Transverse colon (tissue), 4 donors: Measurements from ENCODE around the gene DOP1B. TPM values are rescaled to one million over a fixed set of nuclear protein-coding genes. Genes with fewer than 3 reads are reported as not detected.
A peak's percentile ranks its signal among the peaks of the same experiment; 100 is the strongest.

Source experiments
- DNase-seq: peaks from one replicate; pipeline ENCODE4 v3.0.0-alpha.2; 2019
- H3K27ac ChIP-seq, 4 donors: fragments of 200-600 bp; sonication (generic); 2 replicates each; pipeline ENCODE4 v1.5.1; 2016 to 2018; ENCODE audit warnings: inconsistent platforms in 4 of 4
- H3K27me3 ChIP-seq: fragments of 200-600 bp; sonication (generic); 2 replicates; pipeline ENCODE4 v1.5.1; 2017; ENCODE audit warnings: inconsistent platforms
- H3K36me3 ChIP-seq, 4 donors: fragments of 200-600 bp; sonication (generic); 2 replicates each; pipeline ENCODE4 v1.5.1; 2017 to 2019; ENCODE audit warnings: inconsistent platforms in 4 of 4
- H3K4me1 ChIP-seq, 4 donors: fragments of 200-600 bp; sonication (generic); 2 replicates each; pipeline ENCODE4 v1.5.1; 2017 to 2020; ENCODE audit warnings: inconsistent platforms in 4 of 4
- H3K4me3 ChIP-seq, 4 donors: fragments of 200-600 bp; sonication (generic); 1 replicate in 1 of 4; 2 replicates in 3 of 4; pipeline versions ENCODE4 v1.5.1 to v1.6.1; 2017 to 2019; ENCODE audit warnings: inconsistent platforms in 4 of 4
- H3K9me3 ChIP-seq, 2 donors: fragments of 200-600 bp; sonication (generic); 2 replicates each; pipeline ENCODE4 v1.5.1; 2017 to 2019; ENCODE audit warnings: inconsistent platforms in 2 of 2
- EP300 ChIP-seq: sonication (generic); formaldehyde crosslinking; IDR thresholded peaks from one replicate; pipeline ENCODE4 v1.6.1; 2017; ENCODE audit warnings: antibody characterized with exemption, low read depth
- POLR2A ChIP-seq: fragments of 450-650 bp; IDR thresholded peaks from one replicate; pipeline ENCODE4 v1.6.1; 2016; ENCODE audit warnings: antibody characterized with exemption, mild to moderate bottlenecking, moderate library complexity
- POLR2AphosphoS5 ChIP-seq, 3 donors: sonication (generic); formaldehyde crosslinking; IDR thresholded peaks; one replicate each; pipeline ENCODE4 v1.6.1; 2016; ENCODE audit warnings: antibody characterized with exemption in 3 of 3
- WGBS, 2 donors: methylation state at CpG; one replicate each; pipeline ENCODE4 v1.1.5; 2018; ENCODE audit warnings: low coverage in 1 of 2; 5-methylcytosine and 5-hydroxymethylcytosine counted together
- in situ Hi-C, 4 donors: fragments of 200-750 bp; cut with MboI; loops; one replicate each; pipeline versions ENCODE4 v1.15.0 to v1.15.1; 2017; ENCODE audit warnings: low sequenced_read_pairs in 3 of 4, low pct_ligation_motif_present in 1 of 4, low pct_unique_long_range_greater_than_20kb in 1 of 4
- intact Hi-C: fragments of 100-400 bp; cut with DNase I; formaldehyde crosslinking; loops from one replicate; pipeline ENCODE4 v1.15.1; 2023; ENCODE audit warnings: low total_unique reads
- total RNA-seq, 4 donors: library from RNA; depleted of rRNA; stranded (reverse); fragments of >200 nt; gene quantifications; one replicate each; pipeline ENCODE4 v1.1.0, GENCODE V29; 2016
- TF ChIP-seq, protein P1 (sequence below), 5 experiments: fragments of 200-600 bp in 3 of 5; fragments of 450-650 bp in 2 of 5; sonication (generic) in 3 of 5; IDR thresholded peaks; 1 replicate in 2 of 5; 2 replicates in 3 of 5; pipeline ENCODE4 v1.5.1; 2016 to 2017; ENCODE audit warnings: antibody characterized with exemption in 5 of 5, inconsistent platforms in 3 of 5, mild to moderate bottlenecking in 2 of 5, moderate library complexity in 1 of 5

Gene DOP1B, protein sequence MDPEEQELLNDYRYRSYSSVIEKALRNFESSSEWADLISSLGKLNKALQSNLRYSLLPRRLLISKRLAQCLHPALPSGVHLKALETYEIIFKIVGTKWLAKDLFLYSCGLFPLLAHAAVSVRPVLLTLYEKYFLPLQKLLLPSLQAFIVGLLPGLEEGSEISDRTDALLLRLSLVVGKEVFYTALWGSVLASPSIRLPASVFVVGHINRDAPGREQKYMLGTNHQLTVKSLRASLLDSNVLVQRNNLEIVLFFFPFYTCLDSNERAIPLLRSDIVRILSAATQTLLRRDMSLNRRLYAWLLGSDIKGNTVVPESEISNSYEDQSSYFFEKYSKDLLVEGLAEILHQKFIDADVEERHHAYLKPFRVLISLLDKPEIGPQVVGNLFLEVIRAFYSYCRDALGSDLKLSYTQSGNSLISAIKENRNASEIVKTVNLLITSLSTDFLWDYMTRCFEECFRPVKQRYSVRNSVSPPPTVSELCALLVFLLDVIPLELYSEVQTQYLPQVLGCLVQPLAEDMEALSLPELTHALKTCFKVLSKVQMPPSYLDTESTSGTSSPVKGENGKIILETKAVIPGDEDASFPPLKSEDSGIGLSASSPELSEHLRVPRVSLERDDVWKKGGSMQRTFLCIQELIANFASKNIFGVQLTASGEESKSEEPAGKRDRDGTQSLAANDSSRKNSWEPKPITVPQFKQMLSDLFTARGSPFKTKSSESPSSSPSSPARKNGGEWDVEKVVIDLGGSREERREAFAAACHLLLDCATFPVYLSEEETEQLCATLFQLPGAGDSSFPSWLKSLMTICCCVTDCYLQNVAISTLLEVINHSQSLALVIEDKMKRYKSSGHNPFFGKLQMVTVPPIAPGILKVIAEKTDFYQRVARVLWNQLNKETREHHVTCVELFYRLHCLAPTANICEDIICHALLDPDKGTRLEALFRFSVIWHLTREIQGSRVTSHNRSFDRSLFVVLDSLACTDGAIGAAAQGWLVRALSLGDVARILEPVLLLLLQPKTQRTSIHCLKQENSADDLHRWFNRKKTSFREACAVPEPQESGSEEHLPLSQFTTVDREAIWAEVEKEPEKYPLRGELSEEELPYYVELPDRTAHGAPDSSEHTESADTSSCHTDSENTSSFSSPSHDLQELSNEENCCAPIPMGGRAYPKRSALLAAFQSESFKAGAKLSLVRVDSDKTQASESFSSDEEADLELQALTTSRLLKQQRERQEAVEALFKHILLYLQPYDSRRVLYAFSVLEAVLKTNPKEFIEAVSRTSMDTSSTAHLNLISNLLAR (N-terminal part only)
- 10 to 100 TPM; 49.4 to 74.4 (median 61.0) TPM for total RNA-seq

DNA sequence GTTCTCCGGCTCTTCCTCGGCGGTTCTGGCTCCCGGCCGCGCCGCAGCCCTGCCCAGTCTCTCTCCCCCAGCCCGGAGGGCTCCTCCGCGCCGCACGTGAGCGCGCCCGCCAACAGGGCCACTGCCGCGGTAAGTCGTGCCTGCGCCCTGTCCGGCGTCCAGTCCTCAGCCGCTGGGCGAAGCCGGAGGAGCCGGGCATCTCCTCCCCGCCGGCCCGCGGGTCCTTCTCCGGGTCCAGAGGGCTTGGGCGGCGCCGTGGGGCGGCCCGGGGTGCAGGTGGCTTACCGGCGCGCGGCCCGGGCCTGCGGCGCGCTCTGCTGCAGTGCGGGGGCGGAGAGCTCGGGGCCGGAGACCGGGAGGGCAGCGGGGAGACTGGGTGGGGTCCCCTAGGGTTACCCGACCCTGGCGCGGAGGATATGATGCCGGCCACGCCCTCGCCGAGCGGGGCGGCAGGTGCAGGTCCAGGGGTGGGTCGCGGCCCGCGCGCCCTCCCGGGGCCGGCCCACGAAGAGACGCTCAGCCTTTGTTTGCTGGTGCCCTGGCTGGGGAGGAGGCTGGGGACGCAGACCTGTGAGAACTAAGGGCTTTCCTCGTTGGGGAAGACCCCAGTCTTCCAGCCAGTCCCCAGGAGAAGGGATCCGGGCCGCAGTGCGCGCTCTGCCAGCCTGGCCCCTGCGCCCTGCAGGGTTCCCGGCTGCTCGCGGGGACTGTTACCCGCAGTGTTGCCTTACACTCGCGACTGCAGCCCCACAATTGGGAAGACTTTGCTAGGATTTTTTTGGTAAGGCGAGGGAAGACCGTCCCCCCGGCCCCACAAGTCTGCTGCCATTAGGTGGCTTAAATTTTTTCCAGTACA is at the start of gene DOP1B:
Gene DOP1B (plus strand): TSS at position 10 of the 856 bp plus-strand sequence. CDS start 7,910 bp downstream, outside the sequence.
- intact Hi-C loops = no loop called here
- Histone ChIP-seq H3K36me3 (no peaks in the 10 kb centered on the region), H3K4me1 (peaks cover 7 to 31% (median 18%) of the 10 kb centered on the region in 4 donors), H3K4me3 (peak within 1 kb of the TSS; percentile 78 to 98 (median 90)), H3K27me3 (no peaks in the 10 kb centered on the region), H3K9me3 (no peaks in the 10 kb centered on the region), H3K27ac (peak within 1 kb of the TSS; percentile 93 to 99 (median 96))
- TF ChIP-seq POLR2A = peak; percentile 82
- no peak for TF ChIP-seq EP300
- TF ChIP-seq, protein P1, sequence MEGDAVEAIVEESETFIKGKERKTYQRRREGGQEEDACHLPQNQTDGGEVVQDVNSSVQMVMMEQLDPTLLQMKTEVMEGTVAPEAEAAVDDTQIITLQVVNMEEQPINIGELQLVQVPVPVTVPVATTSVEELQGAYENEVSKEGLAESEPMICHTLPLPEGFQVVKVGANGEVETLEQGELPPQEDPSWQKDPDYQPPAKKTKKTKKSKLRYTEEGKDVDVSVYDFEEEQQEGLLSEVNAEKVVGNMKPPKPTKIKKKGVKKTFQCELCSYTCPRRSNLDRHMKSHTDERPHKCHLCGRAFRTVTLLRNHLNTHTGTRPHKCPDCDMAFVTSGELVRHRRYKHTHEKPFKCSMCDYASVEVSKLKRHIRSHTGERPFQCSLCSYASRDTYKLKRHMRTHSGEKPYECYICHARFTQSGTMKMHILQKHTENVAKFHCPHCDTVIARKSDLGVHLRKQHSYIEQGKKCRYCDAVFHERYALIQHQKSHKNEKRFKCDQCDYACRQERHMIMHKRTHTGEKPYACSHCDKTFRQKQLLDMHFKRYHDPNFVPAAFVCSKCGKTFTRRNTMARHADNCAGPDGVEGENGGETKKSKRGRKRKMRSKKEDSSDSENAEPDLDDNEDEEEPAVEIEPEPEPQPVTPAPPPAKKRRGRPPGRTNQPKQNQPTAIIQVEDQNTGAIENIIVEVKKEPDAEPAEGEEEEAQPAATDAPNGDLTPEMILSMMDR (IDR thresholded peaks at IDR 0.05) = no peak
- peak in 2 of 3 donors; percentile 93 to 95 for TF ChIP-seq POLR2AphosphoS5 (IDR thresholded peaks at IDR 0.05)
- in situ Hi-C loops = no loop called here
- DNase-seq = peak; percentile 67
- 1% methylated on average over 44 of the region's 83 CpGs; no CpG with 5 or more reads in 1 of the 2 donors for WGBS, 2 donors

DNA sequence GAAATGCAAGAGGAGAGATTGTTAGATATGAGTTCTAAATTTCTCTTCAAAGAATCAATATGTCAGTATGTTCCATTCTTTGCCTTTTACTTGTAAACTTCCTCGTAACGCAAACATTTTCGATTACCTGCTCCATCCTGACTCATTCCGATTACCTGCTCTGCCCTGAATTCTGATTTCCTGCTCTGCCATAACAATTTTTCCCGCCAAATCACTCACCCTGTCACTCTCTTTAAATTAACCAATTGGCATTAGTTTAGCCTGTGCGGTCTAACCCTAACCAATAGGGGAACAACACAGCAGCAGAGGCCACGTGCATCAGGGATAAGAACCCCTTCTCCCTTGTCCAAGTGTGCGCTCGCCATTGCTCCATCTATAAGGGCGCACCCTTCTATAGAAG is 46.8 kb upstream of the DOP1B start:
- Histone ChIP-seq H3K36me3 (no peaks in the 10 kb centered on the region), H3K27ac (no peak overlapping the region), H3K4me3 (no peak overlapping the region), H3K4me1 (peaks cover 4 to 22% (median 8%) of the 10 kb centered on the region in 4 donors), H3K9me3 (no peaks in the 10 kb centered on the region), H3K27me3 (peaks cover 14% of the 10 kb centered on the region)
- intact Hi-C loops = no loop called here
- in situ Hi-C loops = no loop called here
- no peak for DNase-seq
- 94 to 97% methylated on average over 10 of the region's 10 CpGs for WGBS, 2 donors
- no peak for TF ChIP-seq POLR2AphosphoS5 (IDR thresholded peaks at IDR 0.05)
- TF ChIP-seq, protein P1 (IDR thresholded peaks at IDR 0.05) = no peak
- TF ChIP-seq POLR2A = no peak
- TF ChIP-seq EP300 = no peak

DNA sequence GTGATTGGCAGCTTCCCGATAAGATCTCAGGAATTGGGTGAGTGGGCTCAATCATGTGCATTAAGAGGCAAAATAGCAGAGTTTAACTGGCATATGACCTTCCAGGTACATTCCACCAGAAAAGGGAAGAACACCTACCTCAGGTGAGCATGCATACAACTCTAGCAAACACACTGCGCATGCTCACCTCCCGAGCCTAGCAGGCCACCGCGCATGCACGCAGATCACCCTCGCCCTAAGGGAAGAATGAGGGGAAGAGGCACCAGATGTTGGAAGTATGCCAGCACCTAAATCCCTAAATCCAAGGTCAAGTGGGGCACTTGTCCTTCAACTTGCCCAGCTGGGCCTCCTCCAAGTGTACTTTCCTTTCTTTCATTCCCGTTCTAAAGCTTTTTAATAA is 45.4 kb upstream of the DOP1B start:
- no peak for DNase-seq
- H3K36me3 ChIP-seq = no peaks in the 10 kb centered on the region
- TF ChIP-seq EP300 (no peak), POLR2AphosphoS5 (IDR thresholded peaks at IDR 0.05) (no peak), POLR2A (no peak)
- TF ChIP-seq, protein P1 (IDR thresholded peaks at IDR 0.05) = no peak
- no peaks in the 10 kb centered on the region for H3K9me3 ChIP-seq
- WGBS, 2 donors = 72 to 78% methylated on average over 3 to 8 of the region's 8 CpGs
- in situ Hi-C loops = no loop called here
- H3K27ac ChIP-seq = no peak overlapping the region
- intact Hi-C loops = no loop called here
- peaks cover 3% of the 10 kb centered on the region for H3K27me3 ChIP-seq
- H3K4me3 ChIP-seq = no peak overlapping the region
- H3K4me1 ChIP-seq = peaks cover 4 to 22% (median 8%) of the 10 kb centered on the region in 4 donors
